Suprapubic skin (tissue), 4 donors: ENCODE results near the gene LAMP1.

ENCODE experiments used
- CTCF ChIP-seq, 2 donors: fragments of 200-600 bp in 1 of 2; fragments of 450-650 bp in 1 of 2; sonication (generic) in 1 of 2; IDR thresholded peaks; one replicate each; pipeline ENCODE4 v1.5.1; 2016 to 2019; ENCODE audit warnings: antibody characterized with exemption in 2 of 2, mild to moderate bottlenecking in 1 of 2, moderate library complexity in 1 of 2
- EP300 ChIP-seq: sonication (generic); formaldehyde crosslinking; IDR thresholded peaks from one replicate; pipeline ENCODE4 v1.6.1; 2017; ENCODE audit warnings: antibody characterized with exemption
- POLR2A ChIP-seq, 2 donors: fragments of 450-650 bp; IDR thresholded peaks; one replicate each; pipeline ENCODE4 v1.6.1; 2017; ENCODE audit warnings: antibody characterized with exemption in 2 of 2, mild to moderate bottlenecking in 2 of 2, moderate library complexity in 2 of 2
- POLR2AphosphoS5 ChIP-seq, 3 donors: sonication (generic); formaldehyde crosslinking; IDR thresholded peaks; one replicate each; pipeline ENCODE4 v1.6.1; 2017; ENCODE audit warnings: antibody characterized with exemption in 3 of 3

- TF ChIP-seq CTCF (IDR thresholded peaks at IDR 0.05) (no peak), POLR2A (IDR thresholded peaks at IDR 0.05) (no peak), EP300 (no peak), POLR2AphosphoS5 (IDR thresholded peaks at IDR 0.05) (no peak)
Observed at GRCh38 chr13:113321546-113321945, 24.5 kb downstream of the LAMP1 start.
